DMS 273 (cell line): ENCODE results near the gene COL27A1.

Experiments
- DNase-seq: peaks from one replicate; lab custom pipeline; 2025; ENCODE audit not compliant: unreplicated experiment; lab: John Stamatoyannopoulos, UW

COL27A1 gene

GRCh38 chr9:114141553-114142402 is 13.6 kb upstream of the COL27A1 start:
- DNase-seq = peak; percentile 71

- peak; percentile 56 for DNase-seq
These were observed 12.1 kb upstream of the COL27A1 start for GRCh38 chr9:114143234-114143633.

- DNase-seq = no peak
These were observed 8.6 kb upstream of the COL27A1 start for GRCh38 chr9:114146735-114147134.

- no peak for DNase-seq
These were observed 6.2 kb upstream of the COL27A1 start for GRCh38 chr9:114149181-114149580.

DNA sequence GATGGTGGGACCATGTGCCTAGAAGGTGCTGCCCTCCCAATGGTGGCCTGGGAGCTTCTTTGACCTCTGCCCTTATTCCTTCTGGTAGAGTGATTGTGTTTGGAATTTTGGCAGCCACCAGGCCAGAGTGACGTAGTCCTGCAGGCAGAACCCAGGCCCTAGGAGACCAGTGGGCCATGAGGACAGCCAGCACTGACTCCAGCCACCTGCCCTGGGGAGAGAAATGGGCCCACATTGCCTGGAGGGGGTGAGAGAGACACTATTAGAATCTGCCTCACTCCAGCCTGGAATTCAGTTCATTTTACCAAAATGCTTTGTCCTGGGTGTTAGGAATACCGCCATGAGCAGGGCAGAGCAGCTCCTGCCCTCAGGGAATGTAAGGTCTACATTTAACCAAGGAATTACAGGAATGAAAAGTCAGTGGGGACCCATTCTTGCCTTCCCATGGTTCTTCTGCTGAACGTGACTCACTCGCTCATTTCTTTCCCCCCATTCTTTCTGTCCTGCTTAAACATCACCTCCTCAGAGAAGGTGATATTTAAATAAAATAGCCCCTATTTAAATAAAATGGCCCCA is 5.5 kb upstream of the COL27A1 start:
- DNase-seq = no peak

DNA sequence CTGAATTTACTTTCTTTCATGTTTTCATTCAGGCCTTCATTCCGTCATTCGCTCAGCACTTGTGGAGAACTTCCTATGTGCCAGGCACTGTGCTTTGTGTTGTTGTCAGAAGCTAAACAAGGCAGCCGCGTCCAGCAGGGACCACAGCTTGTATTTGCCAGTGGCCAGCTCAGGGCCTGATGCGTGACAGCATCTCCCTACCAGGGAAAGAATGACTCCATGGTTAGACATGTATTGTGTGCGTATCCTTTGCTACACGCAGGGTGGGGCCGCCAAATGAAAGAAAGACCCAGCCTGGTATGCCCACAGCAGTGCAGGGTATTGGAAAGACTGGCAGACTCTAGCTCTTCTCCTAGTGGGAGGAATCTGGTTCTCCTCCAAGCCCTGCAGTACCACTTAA is 4.7 kb upstream of the COL27A1 start:
- DNase-seq = no peak

DNA sequence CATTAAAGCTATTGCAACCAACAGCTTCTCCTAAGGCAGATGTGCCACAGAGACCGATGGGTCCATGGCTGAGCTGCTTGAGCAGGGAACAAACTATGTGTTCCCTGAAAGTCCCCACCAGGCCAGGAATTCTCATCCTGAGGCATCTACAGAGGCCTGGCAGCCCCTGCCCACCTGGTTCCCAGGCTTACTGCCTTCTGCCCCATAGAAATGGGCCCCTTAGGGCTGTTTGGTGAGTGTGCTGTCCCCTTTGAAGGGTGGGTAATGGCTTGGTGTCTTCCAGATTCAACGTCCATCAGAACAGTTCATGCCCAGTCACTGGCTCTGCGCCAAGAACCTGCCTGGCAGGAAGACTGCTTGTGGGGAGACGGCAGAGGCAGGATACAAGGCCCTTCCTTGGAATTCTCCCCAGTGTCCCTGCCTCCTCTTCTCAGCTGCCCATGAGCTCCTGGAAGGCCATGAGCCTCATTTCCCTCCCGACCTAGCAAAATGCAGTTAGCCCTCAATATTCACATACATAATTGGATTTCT is 3.8 kb upstream of the COL27A1 start:
- no peak for DNase-seq

DNA sequence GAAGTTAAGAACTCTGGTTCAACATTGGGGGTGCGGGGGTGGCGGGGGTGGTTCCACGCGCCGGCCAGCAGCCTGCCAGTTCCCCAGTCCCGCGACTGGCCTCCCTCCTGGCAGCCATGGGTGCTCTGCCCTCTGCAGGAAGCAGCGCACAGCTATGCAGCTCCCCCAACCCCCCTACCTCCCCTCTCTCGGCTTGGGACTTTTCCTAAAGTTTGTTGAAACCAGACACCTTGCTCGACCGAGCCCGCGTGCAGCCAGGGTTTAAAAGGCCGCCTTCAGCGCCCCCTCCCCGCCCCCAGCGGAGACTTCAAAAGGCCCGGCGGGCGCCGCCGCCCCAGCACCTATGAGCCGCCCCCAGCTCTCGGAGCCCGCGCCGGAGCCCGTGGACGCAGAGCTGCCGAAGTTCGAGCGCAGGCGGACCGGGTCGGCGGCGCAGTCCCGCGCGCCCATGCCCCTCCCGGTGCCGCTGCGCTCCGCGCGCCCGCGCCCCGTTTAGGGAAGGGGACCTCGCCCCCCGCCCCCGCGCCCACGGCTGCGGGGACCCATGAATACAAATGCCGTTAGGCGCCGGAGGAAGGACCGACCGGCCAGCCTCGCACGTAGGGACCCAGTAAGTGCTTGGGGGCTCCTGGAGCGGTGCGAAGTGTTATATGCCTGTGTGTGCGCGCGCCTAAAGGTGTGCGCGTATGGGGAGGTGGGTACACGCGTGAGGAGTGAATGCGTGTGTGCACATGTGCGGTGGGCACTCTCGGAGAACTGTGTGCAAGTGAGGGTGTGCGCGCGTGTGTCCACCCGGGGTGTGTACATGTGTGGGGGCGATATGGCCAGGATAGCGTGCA is 1.4 kb upstream of the COL27A1 start:
- DNase-seq = peak; percentile 72

DNA sequence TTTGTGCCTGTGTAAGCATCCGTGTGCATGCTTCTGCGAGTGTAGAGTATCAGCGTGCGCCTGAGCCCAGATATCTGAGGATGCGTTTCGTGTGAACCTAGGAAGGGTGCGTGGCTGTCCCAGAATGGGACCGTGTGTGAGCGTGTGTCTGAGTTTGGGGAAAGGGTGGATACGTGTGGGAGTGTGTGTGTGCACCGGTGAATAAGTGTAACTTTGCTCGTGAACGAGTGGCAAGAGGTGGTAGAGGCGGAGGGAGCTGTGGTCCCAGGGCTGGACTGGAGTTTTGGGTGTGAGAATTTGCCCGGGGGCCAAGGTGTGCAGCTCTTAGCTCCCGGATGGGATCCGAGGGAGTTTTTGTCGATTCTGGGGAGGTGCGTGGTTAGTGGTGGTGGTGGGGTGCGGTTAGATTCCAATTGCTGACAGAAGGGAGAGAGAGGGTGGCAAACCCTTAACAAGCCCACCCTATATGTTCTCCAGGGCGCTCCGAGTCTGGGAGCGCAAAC is 686 bp upstream of the COL27A1 start:
- DNase-seq = peak; percentile 34

- DNase-seq = peak; percentile 39
These were observed 789 bp downstream of the COL27A1 start for GRCh38 chr9:114155995-114156656.

- DNase-seq = peak; percentile 62
These were observed 1.5 kb downstream of the COL27A1 start for GRCh38 chr9:114156657-114157421.

DNA sequence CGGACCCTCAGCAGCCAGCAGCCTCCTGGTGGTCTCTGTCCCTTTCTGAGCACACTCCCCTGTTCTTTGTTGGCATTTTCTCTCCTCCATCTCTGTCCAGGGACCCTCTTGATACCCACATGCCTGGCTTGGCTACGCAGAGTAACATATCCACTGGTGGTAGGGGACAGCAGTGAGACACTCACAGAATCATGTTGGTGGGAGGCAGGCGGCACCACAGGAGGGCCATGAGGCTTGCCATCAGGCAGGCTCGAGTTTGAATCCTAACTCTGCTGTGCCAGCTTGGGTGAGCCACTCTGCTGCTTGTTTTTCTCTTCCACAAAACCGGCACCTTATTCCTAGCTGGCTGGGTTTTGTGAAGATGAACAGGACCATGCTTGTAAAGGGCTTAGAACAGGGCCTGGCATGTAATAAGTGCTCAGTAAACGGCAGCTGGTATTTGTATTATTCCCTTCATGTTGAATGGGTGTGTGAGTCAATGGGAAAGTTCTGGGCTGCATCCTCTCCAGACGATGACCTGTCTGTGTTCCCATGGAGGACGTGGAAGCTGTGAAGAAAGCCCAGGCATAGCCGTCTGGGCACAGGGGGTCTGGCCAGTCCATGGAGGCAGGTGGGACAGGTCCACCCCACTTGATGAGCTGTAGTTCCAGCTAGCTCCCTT is 2.3 kb downstream of the COL27A1 start:
- DNase-seq = no peak

GRCh38 chr9:114158482-114159130 is 3.3 kb downstream of the COL27A1 start:
- DNase-seq = no peak

DNA sequence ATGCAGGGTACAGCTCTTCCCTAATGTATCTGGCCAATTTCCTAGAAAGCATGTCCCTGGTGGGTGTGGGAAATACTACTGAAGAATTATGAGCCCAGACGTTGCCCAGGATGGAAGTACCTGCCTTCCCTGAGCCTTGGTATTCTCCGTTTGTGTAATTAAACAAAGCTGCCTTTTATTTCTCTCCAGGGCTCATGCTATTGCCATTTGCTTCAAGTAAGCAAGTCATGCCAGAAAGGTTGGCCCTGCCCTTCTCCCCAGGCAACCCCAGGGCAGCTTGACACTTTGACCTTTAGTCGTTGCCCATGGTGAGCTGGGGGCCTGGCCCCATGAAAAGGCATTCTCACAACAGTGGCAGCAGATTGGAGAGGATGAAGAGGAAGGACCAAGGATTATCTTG is 4.4 kb downstream of the COL27A1 start:
- DNase-seq = no peak

GRCh38 chr9:114161513-114161912 is 6.2 kb downstream of the COL27A1 start:
- DNase-seq = no peak

DNA sequence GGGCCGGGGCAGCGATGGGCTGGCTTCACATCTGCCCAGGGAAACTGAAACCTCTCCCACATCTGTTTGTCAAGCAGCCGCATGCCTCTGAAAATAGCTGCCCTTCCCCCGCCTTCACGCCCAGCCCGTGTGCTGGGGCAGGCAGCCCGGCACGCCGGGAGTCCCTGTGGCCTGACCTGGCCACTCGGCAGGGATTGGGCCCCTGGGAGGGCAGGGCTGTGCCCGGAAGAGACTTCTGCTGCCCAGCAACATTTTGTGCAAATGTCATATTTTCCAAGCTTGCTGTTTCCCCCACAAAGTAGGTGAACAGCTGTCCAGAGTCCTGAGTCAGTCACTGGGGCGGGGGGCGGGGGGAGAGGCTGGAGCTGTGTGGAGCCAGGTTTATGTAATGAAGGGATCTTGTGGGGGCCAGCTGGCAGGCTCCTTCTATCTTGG is 8.2 kb downstream of the COL27A1 start:
- DNase-seq = peak; percentile 75

DNA sequence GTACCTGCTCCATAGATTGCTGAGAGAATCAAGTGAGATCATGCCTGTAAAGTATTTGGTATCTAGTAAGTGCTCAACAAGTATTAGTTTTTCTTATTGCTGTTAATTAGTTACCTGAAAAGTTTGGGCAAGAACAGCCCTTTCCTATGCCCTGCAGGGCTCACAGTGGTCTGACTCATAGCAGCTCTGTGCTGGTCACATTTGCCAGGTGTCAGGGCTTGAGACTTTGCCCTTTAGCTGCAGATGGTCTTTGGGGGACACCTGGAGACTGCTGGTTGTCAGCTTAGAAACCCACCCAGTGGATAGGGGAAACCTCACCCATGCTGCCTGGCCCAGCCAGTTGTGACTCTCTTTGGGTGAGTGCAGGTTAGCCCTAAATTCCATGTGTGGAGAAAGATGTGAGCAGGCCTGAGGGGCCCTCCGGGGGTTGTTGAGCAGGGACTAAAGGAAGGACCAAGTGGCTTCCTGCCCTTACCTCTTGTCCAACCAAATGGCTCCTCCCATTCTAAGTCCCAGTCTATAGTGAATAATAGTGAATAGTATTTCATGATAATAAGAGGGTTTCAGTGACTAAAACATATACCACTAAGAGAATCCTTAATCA is 9.0 kb downstream of the COL27A1 start:
- no peak for DNase-seq

DNA sequence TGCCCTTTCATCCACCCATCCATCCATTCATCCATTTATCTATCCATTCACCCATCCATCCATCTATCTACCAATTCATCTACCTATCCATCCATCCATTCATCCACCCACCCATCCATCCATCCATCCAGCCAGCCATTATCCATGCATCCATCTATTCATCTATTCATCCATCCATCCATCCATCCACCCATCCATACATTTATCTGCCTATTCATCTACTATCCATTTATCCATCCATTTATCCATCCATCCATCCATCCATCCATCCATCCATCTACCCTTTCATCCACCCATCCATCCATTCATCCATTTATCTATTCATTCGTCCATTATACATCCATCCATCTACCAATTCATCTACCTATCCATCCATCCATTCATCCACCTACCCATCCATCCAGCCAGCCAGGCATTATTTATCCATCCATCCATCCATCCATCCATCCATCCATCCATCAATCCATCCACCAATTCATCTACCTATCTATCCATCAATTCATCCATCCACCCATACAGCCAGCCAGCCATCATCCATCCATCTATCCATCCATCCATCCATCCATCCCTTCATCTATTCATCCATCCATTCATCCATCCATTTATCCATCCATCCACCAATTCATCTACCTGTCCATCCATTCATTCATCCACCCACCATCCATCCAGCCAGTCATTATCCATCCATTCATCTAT is 10.2 kb downstream of the COL27A1 start:
- no peak for DNase-seq
